Fibroblast of lung (primary cell): Measurements from ENCODE around the gene KCND2.

Experiments
- EZH2 ChIP-seq: IDR thresholded peaks from 2 replicates; pipeline ENCODE4 v1.5.1; 2012; ENCODE audit warnings: low read length, control low read depth, mild to moderate bottlenecking; ENCODE audit errors: missing control alignments
- TF ChIP-seq, protein P1 (sequence below), 2 donors: IDR thresholded peaks in 1 of 2; conservative IDR thresholded peaks in 1 of 2; 1 replicate in 1 of 2; 2 replicates in 1 of 2; pipeline ENCODE4 v1.5.1; 2011 to 2012; ENCODE audit warnings: low read length in 2 of 2, control low read depth in 1 of 2, inconsistent platforms in 1 of 2, low read depth in 1 of 2, mild to moderate bottlenecking in 1 of 2

GRCh38 chr7:120394595-120394994, 121.6 kb downstream of the KCND2 start:
- TF ChIP-seq, protein P1, sequence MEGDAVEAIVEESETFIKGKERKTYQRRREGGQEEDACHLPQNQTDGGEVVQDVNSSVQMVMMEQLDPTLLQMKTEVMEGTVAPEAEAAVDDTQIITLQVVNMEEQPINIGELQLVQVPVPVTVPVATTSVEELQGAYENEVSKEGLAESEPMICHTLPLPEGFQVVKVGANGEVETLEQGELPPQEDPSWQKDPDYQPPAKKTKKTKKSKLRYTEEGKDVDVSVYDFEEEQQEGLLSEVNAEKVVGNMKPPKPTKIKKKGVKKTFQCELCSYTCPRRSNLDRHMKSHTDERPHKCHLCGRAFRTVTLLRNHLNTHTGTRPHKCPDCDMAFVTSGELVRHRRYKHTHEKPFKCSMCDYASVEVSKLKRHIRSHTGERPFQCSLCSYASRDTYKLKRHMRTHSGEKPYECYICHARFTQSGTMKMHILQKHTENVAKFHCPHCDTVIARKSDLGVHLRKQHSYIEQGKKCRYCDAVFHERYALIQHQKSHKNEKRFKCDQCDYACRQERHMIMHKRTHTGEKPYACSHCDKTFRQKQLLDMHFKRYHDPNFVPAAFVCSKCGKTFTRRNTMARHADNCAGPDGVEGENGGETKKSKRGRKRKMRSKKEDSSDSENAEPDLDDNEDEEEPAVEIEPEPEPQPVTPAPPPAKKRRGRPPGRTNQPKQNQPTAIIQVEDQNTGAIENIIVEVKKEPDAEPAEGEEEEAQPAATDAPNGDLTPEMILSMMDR (conservative IDR thresholded peaks at IDR 0.05 in 1 of 2, IDR thresholded peaks at IDR 0.05 in 1 of 2; ENCODE audit: low read depth in 1 of 2, low read length in 2 of 2) = no peak
- no peak for TF ChIP-seq EZH2
